Adipose tissue (tissue), 3 donors: ENCODE results near the gene RAD9A. TPM values are rescaled to one million over a fixed set of nuclear protein-coding genes. Genes with fewer than 3 reads are reported as not detected.

Source experiments
- H3K27ac ChIP-seq: one replicate; pipeline ENCODE4 v1.5.1; 2013; ENCODE audit warnings: low read depth, low read length
- WGBS, 3 donors: extraction: QIAGEN DNeasy Blood & Tissue Kit; methylation state at CpG; one replicate each; pipeline ENCODE4 v1.1.7; 2013; 5-methylcytosine and 5-hydroxymethylcytosine counted together
- polyA plus RNA-seq, 3 donors: library from polyadenylated mRNA; stranded (reverse); fragments of 200-250 nt; gene quantifications; one replicate each; pipeline ENCODE4 v1.2.3, GENCODE V29; 2013
- donor health status: healthy with polysubstance abuse.
- donor health status: Bipolar disorder and iron deficiency.
- donor health status: healthy.

The RAD9A gene
- polyA plus RNA-seq, 3 donors = 9.8 to 15.3 (median 10.2) TPM

GRCh38 chr11:67429722-67430121, 37.9 kb downstream of the RAD9A start:
- H3K27ac ChIP-seq = no peak overlapping the region
- WGBS, 3 donors = 73 to 84% (median 81%) methylated on average over 11 of the region's 11 CpGs

- WGBS, 3 donors = 90 to 93% (median 91%) methylated on average over 24 of the region's 24 CpGs
- no peak overlapping the region for H3K27ac ChIP-seq
Measured at GRCh38 chr11:67431346-67432249, 39.8 kb downstream of the RAD9A start.

GRCh38 chr11:67432655-67433349, 41.0 kb downstream of the RAD9A start:
- WGBS, 3 donors = 90 to 93% (median 92%) methylated on average over 18 to 22 of the region's 22 CpGs
- no peak overlapping the region for H3K27ac ChIP-seq

- 85 to 88% (median 87%) methylated on average over 22 of the region's 22 CpGs for WGBS, 3 donors
Measured at GRCh38 chr11:67433536-67434394, 42.0 kb downstream of the RAD9A start.

GRCh38 chr11:67434395-67434881, 42.7 kb downstream of the RAD9A start:
- no peak overlapping the region for H3K27ac ChIP-seq
- WGBS, 3 donors = 81 to 84% (median 83%) methylated on average over 23 of the region's 23 CpGs

More at GRCh38 chr11:67433536-67434394, 42.0 kb downstream of the RAD9A start:
- no peak overlapping the region for H3K27ac ChIP-seq

- 79 to 84% (median 80%) methylated on average over 26 of the region's 26 CpGs for WGBS, 3 donors
- no peak overlapping the region for H3K27ac ChIP-seq
Measured at GRCh38 chr11:67435031-67435726, 43.4 kb downstream of the RAD9A start.

- H3K27ac ChIP-seq = no peak overlapping the region
- 86 to 88% (median 87%) methylated on average over 37 to 38 of the region's 38 CpGs for WGBS, 3 donors
Measured at GRCh38 chr11:67435727-67436458, 44.1 kb downstream of the RAD9A start.

- WGBS, 3 donors = 37 to 57% (median 42%) methylated on average over 6 of the region's 6 CpGs
- no peak overlapping the region for H3K27ac ChIP-seq
Measured at GRCh38 chr11:67436459-67437081, 44.8 kb downstream of the RAD9A start.

GRCh38 chr11:67437082-67437808, 45.5 kb downstream of the RAD9A start, which contains the start of gene PTPRCAP:
Gene PTPRCAP, minus strand, starts transcription at chr11:67437682. Its CDS starts 63 bp downstream, at chr11:67437619.
- H3K27ac ChIP-seq = no peak within 1 kb of the TSS
- 39 to 73% (median 56%) methylated on average over 18 to 26 of the region's 26 CpGs for WGBS, 3 donors

- 53 to 79% (median 57%) methylated on average over 3 of the region's 3 CpGs for WGBS, 3 donors
- H3K27ac ChIP-seq = no peak overlapping the region
Measured at GRCh38 chr11:67437809-67438157, 46.0 kb downstream of the RAD9A start.

GRCh38 chr11:67438158-67438902, 46.5 kb downstream of the RAD9A start:
- no peak overlapping the region for H3K27ac ChIP-seq
- 79 to 85% (median 84%) methylated on average over 37 to 41 of the region's 41 CpGs for WGBS, 3 donors

- H3K27ac ChIP-seq = no peak overlapping the region
- 60 to 75% (median 63%) methylated on average over 30 to 31 of the region's 31 CpGs for whole genome bisulfite sequencing, 3 donors
Measured at GRCh38 chr11:67439321-67440228, 47.8 kb downstream of the RAD9A start.

GRCh38 chr11:67440229-67441097, 48.7 kb downstream of the RAD9A start:
- 62 to 85% (median 64%) methylated on average over 17 of the region's 17 CpGs for whole genome bisulfite sequencing, 3 donors
- no peak overlapping the region for H3K27ac ChIP-seq

- 82 to 92% (median 91%) methylated on average over 21 of the region's 21 CpGs for WGBS, 3 donors
Measured at GRCh38 chr11:67441098-67441563, 49.3 kb downstream of the RAD9A start.

More at GRCh38 chr11:67441098-67441563, 49.3 kb downstream of the RAD9A start:
- H3K27ac ChIP-seq = no peak overlapping the region
